ENCODE measurements around the gene EIF4E3.
A peak's percentile ranks its signal among the peaks of the same experiment; 100 is the strongest.

Gene EIF4E3

DNA sequence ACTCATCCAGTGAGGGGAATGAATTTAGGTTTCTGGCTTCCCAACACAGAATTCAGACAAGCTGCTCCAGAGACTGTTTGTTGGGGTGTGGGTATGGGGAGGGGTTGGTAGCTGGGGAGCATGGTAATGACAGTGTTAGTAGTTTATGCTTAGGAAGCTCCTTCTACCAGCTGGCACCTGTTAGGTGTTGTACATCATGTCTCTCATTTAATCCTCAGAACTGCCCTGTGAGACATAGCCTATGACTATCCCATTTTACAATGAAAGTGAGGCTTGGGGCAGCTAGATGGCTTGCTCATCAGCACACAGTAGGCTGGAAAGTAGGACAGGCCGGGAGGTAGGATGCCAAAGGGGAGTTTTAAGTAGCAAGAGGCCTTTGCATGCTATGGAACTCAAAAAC is 2.5 kb downstream of the EIF4E3 start:
- no peak for DNase-seq

DNA sequence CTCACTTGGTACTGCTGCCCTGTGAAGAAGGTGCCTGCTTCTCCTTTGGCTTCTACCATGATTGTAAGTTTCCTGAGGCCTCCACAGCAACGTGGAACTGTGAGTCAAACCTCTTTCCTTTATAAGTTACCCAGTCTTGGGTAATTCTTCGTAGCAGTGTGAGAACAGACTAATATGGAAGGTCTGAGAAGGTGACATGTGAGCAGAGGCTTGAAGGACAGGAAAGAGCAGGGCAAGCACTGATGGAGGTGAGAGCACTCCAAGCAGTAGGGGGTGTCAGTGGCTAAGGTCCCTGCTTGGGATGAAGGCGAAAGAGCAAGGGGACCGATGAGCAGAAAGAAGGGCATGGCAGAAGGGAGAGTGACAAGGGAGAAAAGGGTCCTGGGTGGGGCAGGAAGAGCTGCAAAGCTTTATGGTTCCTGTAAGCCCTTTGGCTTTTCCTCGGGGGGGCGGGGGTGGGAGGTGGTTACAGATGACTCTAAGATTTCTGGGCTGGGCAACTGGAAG is 3.5 kb downstream of the EIF4E3 start:
- peak; percentile 30 for DNase-seq

DNA sequence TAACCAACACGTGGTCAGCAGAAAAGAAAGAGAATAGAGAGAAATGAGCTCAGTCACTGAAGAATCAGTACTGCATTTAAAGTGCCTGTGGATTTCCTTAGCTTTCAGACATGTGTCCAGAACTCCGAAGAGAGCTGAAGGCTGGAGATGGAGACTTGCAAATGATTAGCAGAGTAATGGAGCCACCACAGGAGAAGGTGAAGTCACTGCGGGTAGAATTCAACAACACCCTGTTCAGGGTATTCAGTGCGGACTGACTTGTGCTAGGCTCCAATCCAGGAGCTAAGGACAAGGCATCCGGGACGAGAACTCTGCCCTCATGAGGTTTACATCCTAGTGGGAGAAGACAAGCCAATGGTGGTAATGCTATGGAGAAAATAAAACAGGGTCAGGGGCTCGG is 4.2 kb downstream of the EIF4E3 start:
- DNase-seq, result no peak

DNA sequence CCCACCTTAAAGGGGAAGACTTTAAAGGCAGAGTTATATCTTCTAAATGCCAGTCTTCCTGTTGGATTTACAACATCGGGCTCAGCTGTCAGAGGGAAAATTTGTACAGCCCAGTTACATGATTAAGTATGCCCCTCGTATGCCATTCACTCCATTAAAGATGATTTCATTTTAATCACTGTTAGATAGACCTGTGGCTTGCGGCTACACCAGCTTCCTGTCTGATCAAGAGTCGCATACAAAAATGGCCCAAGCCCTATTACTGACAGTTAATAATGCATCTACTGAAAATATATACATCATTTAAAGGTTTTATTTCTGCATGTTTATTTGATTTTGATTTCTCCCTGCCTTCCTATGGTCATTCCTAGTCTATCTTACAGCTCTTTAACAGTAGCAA is 7.1 kb downstream of the EIF4E3 start:
- DNase-seq, result no peak

DNA sequence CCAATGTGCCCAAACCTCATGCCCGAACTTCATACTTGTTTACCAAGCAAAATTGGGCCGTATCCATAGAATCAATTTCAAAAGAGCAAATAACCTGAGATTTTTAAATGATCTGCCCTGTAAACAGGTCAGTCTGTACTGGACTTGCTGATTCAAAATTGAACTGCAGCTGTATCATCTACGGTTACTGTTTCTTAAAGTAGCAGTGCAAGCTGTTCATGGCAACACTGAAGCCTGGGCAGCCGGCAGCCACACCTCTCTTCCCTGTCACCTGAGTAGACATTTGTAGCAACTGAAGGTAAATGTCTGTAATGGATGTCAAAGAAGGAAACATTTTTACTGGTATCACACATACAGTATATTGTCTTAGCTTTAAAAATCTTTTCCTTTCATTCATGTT is 10.6 kb downstream of the EIF4E3 start:
- no peak for DNase-seq

DNA sequence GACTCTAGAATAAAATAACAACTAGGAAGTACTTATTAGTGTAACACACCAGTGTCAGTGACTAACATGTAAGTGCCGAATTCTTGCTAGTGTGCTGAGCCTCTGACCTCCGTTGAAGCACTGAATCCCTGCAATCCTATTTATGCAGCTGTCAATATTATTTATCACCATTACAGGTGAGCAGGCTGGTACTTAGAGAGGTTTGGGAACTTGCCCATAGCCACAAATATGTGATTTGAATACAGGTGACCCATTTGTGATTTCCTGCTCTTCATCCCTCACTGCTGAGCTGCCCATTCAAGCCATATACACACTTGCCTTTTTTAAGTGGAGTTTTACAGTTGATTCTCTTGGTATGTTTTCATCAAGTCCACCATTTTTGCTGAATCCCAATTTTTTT is 12.2 kb downstream of the EIF4E3 start:
- DNase-seq, result no peak

DNA sequence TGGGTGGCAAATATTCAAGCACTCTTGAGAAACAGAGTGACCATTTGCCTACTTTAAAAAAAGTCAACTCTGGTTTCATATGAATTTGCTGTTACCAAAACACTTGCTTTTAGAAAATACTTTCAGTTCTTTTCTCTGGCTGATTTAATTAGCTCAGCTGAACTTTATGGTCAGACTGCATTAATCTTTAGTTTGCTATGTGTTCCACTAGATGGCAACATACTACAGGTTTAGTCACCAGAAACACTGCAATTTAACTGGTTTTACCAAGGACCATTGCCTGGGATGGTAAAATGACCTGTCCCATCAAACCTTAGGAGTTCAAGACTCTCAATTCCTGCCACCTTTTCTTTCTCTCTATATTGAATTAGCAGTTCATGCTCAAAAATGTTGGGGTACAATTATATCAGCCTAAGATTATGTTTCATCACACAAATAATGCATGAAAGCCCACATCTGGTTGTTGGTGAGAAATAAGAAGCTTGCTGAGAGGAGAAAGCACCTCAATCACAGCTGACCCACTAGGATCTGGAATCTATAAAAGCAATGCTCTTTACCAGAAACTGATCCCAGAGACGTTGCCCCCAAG is 14.2 kb downstream of the EIF4E3 start:
- no peak for DNase-seq

DNA sequence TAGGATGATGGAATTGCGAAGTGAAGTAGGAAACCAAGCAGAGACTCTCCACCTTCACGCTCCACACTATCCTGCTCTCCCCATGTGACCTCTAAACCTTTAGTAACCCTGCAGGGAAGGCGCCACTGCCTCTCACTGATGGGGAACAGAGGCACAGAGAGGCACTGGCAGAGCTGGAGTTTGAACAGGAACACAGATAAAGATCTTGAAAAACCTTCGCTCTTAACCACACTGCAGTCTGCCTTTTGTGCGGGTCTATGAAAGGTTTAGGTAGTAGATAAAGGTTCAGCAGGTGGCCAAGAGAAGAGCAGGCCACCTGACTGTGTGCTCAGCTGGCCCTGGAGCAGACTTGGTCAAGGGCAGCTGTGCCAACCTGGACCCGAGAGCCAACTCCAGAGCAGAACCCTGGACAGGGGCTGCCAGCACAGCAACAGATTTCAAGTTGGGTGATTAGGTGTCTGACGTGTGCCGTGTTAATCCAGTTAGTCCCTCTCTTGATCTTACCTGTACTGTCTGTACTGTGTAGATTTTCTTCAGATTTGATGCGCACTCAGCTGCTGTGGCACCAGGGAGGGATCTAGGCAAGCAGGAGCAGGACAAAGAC is 15.2 kb downstream of the EIF4E3 start:
- no peak for DNase-seq

DNA sequence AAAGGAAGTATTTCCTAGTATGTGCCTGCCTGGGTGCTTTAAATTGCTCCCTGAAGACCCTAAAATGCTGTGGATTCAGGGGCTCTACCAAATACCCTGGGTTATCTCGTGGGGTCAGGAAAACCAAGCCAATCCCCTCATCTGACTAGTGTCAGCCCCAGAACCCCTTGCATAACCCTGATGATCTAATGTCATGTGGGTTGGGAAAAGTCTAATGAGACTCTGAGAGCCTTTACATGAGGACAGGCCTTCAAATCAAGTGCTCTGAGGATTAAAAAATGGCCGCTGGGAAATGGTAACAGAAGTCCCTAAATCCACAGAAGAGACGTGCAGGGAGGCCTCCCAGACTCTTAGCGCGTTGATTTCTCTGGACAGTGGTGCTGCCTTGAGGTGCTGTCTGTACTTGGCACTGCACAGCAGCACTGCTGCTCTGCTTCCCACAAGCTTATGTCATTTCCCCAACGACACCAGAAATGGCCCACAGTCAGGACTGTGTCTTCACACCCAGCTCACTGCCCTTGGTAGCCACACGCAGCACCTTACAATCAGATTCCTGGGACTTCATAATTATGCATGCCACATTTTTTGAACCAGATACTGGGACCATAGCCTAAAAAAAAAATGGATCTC is 16.6 kb downstream of the EIF4E3 start:
- DNase-seq, result no peak

DNA sequence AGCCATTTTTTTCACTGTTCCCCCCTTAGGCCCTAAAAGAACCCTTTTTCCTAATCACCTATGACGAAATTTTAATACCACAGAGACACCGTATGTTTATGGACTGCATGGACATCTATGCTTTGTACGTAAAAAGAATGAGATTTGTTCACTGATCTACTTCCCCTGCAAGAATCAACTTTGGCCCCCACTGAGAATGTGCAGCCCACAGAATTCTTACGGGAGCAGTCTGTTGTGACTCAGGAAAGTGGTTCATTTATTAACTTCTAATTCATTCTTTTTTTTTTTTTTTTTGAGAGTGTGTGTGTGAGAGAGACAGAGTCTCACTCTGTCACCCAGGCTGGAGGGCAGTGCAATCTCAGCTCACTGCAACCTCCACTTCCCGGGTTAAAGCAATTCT is 17.6 kb downstream of the EIF4E3 start:
- DNase-seq, result no peak

DNA sequence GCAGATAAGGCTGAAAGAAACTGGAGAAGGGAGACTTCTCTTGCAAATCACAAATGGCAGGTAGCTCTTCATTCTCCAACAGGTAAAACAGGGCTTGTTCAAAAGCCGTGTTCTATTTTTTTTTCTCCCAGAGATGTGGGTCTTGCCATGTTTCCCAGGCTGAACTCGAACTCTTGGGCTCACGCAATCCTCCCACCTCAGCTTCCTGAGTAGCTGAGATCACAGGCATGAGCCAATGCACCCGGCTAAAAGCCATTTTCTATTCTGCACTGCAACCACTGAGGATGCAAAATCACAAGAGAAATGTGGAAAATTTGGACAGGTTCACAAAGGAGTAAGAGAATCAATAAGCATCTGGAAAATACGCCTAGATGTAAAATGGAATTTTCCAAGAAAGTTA is 19.5 kb downstream of the EIF4E3 start:
- DNase-seq, result no peak

DNA sequence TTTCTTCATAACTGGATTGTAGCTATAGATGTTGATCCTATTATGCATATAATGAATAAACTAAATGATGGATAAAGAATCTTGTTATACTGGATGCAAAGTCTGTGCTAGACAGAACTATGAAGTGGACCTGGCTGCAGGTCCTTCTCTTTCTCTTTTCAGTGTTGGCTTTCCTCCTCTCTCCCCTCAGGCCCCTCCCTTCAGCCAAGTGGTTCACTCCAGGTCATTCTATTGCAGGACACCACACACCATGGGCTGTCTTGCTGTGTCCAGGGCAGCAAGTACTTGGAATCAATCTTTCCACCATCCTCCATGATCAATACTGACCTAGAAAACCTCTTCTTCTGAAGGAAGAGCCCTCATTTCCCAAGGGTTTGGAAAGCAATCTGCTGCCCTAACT is 20.3 kb downstream of the EIF4E3 start:
- DNase-seq, result no peak

DNA sequence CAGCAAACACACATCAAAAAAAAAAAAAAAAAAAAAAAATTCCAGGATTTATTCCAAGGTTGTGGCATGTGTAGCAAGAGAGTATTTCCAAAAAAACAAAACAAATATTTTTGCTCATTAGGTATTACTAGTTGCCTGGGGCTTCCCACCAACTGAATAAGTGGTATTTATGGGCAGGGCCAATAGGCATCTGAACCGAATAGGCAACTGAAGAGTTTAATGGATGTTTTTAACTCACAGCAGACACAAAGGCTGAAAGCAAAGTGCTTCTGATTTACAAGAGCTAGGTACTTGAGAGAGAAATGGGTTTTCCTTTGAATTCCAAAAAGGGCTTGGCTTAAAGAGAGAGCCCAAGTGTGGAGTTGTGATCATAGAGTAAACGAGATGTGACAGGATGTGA is 21.4 kb downstream of the EIF4E3 start:
- DNase-seq, result no peak

DNA sequence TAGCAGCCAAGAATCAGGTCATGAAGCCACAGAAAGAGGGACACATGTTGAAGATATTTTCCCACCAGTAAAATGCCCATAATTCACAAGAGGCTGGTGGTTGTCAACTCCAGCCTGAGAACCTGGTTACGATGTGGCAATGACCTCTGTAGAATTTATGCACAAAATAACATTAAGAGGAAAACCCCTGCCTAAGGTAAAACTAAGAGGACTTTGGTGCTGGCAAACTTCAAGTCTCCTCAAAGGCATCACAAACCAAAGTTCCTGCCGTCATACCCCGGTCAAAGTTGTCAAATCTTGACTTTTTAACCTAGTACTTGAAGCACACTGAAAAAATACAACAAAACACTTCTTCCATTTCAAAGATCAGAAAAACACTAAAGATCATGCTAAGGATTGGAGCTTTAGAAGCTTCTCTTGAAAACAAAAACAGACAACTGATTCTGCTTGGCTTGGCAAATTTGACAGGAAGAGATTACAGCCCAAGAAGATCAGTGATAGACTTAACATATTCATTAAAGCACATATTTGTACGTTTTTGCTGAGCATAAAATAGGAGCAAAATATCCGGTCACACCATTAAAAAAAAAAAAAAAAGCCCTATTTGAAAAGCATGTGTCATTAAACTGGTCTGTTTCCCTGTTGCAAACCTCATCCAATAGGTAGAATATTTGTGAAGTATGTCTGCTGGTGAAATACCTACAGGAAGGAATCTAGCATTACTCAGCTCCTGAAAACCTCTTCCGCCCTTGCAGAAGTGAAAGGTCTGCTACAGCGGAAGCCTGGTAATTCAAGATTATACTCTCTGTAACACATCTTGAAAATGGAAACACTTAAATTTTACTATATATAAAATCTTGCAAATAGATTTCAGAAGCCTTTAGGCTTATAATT is 22.8 kb downstream of the EIF4E3 start:
- peak; percentile 44 for DNase-seq

DNA sequence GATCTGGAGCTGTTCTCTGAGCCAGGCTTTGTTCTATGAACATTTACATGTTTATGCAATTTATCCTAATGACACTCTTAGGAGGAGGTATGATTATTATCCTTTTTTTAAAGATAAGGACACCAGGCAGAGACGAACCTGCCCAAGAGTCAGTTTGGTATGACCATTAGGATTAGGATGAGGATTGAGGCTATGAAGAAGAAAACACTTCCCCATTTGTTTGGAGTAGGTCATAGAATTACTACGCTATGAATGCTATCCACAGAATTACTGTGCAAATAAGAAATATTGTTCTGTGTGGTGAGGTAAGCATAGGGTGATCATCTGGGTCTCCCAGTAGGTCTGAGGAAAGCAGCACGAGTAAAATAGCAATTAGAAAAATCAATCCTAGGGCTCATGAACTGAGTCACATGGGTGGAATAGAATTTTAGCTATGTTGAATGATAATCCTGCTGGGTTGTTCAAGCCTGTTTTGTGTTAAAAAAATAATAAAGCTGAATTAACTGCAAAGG is 23.9 kb downstream of the EIF4E3 start:
- DNase-seq, result no peak

DNA sequence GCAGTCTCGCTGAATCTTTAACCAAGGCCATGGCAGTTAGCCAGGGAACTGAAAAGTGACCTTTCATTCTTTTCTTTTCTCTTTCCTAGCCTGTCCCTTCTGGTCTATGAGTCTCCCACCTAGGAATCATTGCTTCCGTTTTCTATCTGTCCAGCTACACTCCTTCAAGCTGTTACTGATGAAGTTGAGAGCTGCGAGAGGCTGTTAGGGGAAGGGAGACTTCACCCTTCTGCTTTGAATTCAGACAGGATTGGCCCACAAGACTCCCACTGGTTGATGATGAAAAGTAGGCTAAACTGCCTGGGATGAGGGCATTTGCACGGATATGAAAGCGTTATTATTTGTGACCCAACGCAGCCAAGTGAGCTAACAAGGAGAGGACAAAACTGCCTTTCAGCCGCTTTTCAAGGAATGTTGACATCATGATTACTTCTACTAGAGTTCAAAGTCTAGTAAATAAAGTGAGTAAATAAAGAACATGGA is 30.2 kb downstream of the EIF4E3 start:
- DNase-seq, result no peak

DNA sequence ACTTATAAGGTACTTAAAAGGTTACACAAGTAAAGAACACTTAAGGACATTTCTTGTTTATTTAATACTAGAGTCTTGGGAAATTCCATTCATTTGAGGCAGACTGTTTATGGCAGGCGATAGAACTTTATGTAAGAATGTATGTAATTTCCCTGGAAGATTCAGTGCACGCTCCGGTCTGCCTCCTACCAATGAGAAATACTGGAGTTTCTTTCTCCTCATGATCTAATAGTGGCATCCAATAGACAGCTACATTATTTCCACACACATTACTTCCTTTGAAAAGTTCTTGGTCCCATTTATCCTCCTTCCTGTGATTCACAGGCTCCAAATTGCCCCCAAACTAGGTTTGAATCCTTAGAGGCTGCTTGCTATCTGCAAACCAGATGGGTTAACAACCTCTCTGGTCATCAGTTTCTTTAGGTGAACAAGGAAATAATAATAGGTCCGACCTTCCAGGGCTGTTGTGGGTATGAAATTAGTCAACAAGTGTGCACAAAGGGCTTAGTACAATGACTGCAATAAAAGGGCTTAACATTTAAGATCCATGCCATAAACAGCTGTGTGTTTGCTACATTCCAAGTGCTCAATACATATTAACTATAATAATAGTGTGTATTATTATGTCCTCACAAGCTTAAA is 30.7 kb downstream of the EIF4E3 start:
- no peak for DNase-seq

DNA sequence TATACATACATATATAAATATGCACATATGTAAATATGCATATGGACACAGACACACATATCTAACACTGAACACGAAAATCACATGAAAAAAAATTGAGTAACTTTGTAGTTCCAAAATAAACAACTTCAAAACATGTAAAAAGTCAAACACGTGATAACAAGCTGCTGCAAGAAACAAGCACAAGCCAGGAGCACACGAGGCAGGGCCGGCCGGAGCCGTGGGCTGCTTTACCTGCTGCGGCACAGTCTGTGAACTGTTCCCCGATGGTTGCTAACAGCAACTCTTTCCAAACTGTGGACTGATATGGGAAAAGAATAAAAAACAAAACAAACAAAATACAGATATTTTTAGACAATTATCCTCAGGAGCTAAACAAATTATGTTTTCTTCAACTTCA is 31.6 kb downstream of the EIF4E3 start:
- no peak for DNase-seq

DNA sequence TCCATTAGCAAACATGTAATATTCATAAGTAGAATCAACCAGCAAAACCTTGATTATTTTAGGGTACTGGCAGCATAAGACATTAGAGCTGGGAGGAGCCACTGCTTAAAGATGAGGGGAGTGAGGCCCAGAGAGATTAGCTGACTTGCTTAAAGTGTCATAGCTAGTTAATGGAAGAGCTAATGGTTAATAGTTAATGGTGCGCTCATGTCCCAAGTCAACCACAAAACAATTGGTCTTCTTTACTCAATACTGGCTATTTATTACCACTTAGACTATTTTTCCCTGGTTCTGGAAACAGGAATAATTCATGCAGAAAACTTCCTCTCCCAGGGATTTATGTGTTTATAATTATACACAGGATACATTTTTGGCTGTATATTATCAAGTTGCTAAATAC is 33.1 kb downstream of the EIF4E3 start:
- DNase-seq, result no peak

DNA sequence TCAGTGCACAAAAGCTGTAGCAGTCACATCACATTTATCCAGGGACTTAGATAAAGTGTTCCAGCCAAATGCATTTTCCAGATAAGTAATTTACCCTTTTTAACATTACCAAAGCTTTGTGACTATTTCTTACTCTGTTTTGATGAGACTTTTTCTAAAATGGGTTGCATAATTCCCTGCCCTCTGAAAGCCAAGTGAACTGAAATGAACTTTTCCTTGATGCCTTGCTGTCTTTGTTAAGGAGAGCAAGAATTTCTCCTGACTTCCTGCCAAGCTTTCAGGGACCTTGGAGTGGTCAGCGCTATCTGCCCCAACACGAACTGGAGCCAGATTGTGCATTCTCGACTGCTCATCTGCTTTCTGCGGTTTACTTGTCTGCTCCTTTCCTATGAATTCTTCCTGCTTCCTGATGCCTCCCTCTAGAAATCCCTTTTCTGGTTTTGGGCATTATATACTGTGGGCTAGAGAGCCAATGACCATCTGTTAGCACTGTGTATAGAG is 34.8 kb downstream of the EIF4E3 start:
- DNase-seq, result no peak

DNA sequence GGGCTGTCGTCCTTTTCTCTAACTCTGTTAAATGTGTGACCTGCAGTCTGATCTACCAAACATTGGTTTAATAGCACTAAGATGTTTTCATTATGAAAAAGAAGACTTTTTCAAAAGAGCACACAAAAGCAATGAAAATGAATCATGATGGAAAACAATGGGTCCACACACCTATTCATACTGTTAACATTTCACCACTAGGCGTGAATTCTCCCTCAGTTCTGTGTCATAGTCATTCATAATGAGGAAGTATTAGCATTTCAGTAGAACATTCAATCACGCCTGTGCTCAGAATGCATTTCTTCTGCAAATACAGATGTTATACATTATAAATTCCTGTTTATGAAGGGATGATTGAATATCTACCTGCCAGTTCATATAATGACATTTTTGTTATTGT is 35.9 kb downstream of the EIF4E3 start:
- no peak for DNase-seq

DNA sequence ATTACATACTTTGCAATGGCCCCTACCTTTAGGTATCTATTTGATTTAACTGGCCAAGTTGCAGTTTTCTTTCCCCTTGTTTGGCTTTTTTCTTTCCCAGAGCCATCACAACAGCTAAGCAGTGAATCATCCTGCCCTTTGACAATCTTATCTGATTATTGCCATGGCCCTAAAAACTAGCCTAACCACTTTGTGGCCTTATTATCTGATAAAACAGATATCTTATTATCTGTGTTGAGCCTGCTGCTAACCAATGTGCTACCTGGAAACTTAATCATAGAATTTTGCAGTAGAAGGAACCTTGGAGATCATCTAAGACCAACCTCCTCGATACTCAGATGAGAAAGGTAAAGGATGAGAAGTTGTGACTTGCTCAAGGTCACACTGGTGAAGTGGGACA is 37.1 kb downstream of the EIF4E3 start:
- DNase-seq, result no peak

DNA sequence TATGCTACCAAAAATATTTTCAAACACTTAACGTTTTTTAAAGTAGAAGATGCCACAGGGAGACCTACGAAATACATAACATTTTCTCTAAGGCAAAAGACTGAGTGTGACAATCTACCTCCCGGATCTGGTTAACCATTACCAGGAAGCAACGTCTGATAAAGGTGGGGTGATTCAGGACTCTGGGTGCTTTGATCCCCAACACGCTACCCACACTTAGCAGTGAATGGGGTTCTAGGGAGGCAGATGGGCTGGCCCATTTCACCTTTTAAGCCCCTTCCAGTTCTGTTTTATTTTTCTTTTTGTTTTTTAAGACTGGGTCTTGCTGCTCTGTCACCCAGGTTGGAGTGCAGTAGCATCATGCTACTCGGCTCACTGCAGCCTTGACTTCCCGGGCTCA is 39.5 kb downstream of the EIF4E3 start:
- no peak for DNase-seq
